ENCODE results near the gene BTG2.
A peak's percentile ranks its signal among the peaks of the same experiment; 100 is the strongest.

BTG2 gene

GRCh38 chr1:203280061-203280460, 25.3 kb upstream of the BTG2 start:
- no peaks in the 10 kb centered on the region for H3K36me3 ChIP-seq
- no peaks in the 10 kb centered on the region for H4K20me1 ChIP-seq
- TF ChIP-seq Cebpa-rat (IDR thresholded peaks at IDR 0.05), result no peak
- H3K4me2 ChIP-seq, result peak overlapping the region; percentile 89 to 98 (median 94)
- H3K27ac ChIP-seq, result peak overlapping the region in 9 of 11 experiments; percentile 81 to 99 (median 93); a peak in 15 of 22 replicates
- peaks cover 98 to 100% (median 100%) of the 10 kb centered on the region in 10 experiments for H3K4me1 ChIP-seq
- peak overlapping the region in 3 of 11 experiments; percentile 84 to 86 (median 84); a peak in 3 of 22 replicates for H3K9ac ChIP-seq
- no peak overlapping the region for H3K4me3 ChIP-seq
- no peaks in the 10 kb centered on the region for H3K9me3 ChIP-seq (replicated peaks in 1 of 11)
- no peaks in the 10 kb centered on the region for H3K27me3 ChIP-seq

GRCh38 chr1:203281033-203281432, 24.3 kb upstream of the BTG2 start:
- H3K9ac ChIP-seq, result peak overlapping the region in 7 of 11 experiments; percentile 17 to 92 (median 84); a peak in 10 of 22 replicates
- no peak overlapping the region for H3K4me3 ChIP-seq
- peaks cover 98 to 100% (median 100%) of the 10 kb centered on the region in 10 experiments for H3K4me1 ChIP-seq
- no peaks in the 10 kb centered on the region for H4K20me1 ChIP-seq
- H3K9me3 ChIP-seq (replicated peaks in 1 of 11), result no peaks in the 10 kb centered on the region
- no peaks in the 10 kb centered on the region for H3K27me3 ChIP-seq
- TF ChIP-seq Cebpa-rat (IDR thresholded peaks at IDR 0.05), result no peak
- H3K27ac ChIP-seq, result peak overlapping the region in 10 of 11 experiments; percentile 2 to 99 (median 97); a peak in 17 of 22 replicates
- H3K36me3 ChIP-seq, result no peaks in the 10 kb centered on the region
- peak overlapping the region; percentile 89 to 98 (median 94) for H3K4me2 ChIP-seq

GRCh38 chr1:203281851-203282661, 23.3 kb upstream of the BTG2 start:
- no peaks in the 10 kb centered on the region for H4K20me1 ChIP-seq
- peak overlapping the region in 4 of 10 experiments; percentile 13 to 37 (median 24); a peak in 4 of 20 replicates for H3K4me3 ChIP-seq
- TF ChIP-seq Cebpa-rat (IDR thresholded peaks at IDR 0.05), result no peak
- no peaks in the 10 kb centered on the region for H3K9me3 ChIP-seq (replicated peaks in 1 of 11)
- H3K4me1 ChIP-seq, result peaks cover 97 to 100% (median 100%) of the 10 kb centered on the region in 10 experiments
- H3K4me2 ChIP-seq, result peak overlapping the region; percentile 89 to 98 (median 94)
- H3K36me3 ChIP-seq, result no peaks in the 10 kb centered on the region
- no peaks in the 10 kb centered on the region for H3K27me3 ChIP-seq
- H3K27ac ChIP-seq, result peak overlapping the region; percentile 33 to 99 (median 99); a peak in 21 of 22 replicates
- peak overlapping the region; percentile 17 to 92 (median 69); a peak in 19 of 22 replicates for H3K9ac ChIP-seq

GRCh38 chr1:203282720-203283542, 22.4 kb upstream of the BTG2 start:
- TF ChIP-seq Cebpa-rat (IDR thresholded peaks at IDR 0.05), result peak in 3 of 11 experiments; percentile 10 to 85 (median 71); a peak in 3 of 22 replicates
- no peaks in the 10 kb centered on the region for H4K20me1 ChIP-seq
- H3K27ac ChIP-seq, result peak overlapping the region; percentile 33 to 99 (median 99); a peak in 21 of 22 replicates
- H3K27me3 ChIP-seq, result no peaks in the 10 kb centered on the region
- peak overlapping the region in 5 of 10 experiments; percentile 13 to 37 (median 14); a peak in 5 of 20 replicates for H3K4me3 ChIP-seq
- peak overlapping the region; percentile 89 to 98 (median 94) for H3K4me2 ChIP-seq
- H3K36me3 ChIP-seq, result no peaks in the 10 kb centered on the region
- H3K9ac ChIP-seq, result peak overlapping the region; percentile 17 to 92 (median 69); a peak in 20 of 22 replicates
- peaks cover 92 to 98% (median 97%) of the 10 kb centered on the region in 10 experiments for H3K4me1 ChIP-seq
- H3K9me3 ChIP-seq (replicated peaks in 1 of 11), result no peaks in the 10 kb centered on the region

GRCh38 chr1:203283597-203283996, 21.7 kb upstream of the BTG2 start:
- H3K27ac ChIP-seq, result peak overlapping the region in 10 of 11 experiments; percentile 93 to 99 (median 99); a peak in 20 of 22 replicates
- peak overlapping the region; percentile 89 to 98 (median 94) for H3K4me2 ChIP-seq
- H3K9ac ChIP-seq, result peak overlapping the region in 10 of 11 experiments; percentile 17 to 92 (median 72); a peak in 16 of 22 replicates

GRCh38 chr1:203284411-203285123, 20.8 kb upstream of the BTG2 start:
- Histone ChIP-seq H3K36me3 (no peaks in the 10 kb centered on the region), H3K4me1 (peaks cover 94 to 98% (median 96%) of the 10 kb centered on the region in 10 experiments), H3K27me3 (no peaks in the 10 kb centered on the region), H4K20me1 (no peaks in the 10 kb centered on the region), H3K27ac (peak overlapping the region; percentile 93 to 99 (median 99); a peak in 21 of 22 replicates), H3K9ac (peak overlapping the region; percentile 1 to 92 (median 85); a peak in 18 of 22 replicates), H3K4me3 (peak overlapping the region in 1 of 10 experiments; percentile 4; a peak in 1 of 20 replicates), H3K9me3 (replicated peaks in 1 of 11) (no peaks in the 10 kb centered on the region), H3K4me2 (peak overlapping the region; percentile 89 to 98 (median 94))
- no peak for TF ChIP-seq Cebpa-rat (IDR thresholded peaks at IDR 0.05)

More at GRCh38 chr1:203283597-203283996, 21.7 kb upstream of the BTG2 start:
- Histone ChIP-seq H3K27me3 (no peaks in the 10 kb centered on the region), H3K4me3 (0 out of 20 replicates have a peak overlapping the region, but pooled peaks of 1 of the 10 experiments have one; percentile 8), H3K9me3 (replicated peaks in 1 of 11) (no peaks in the 10 kb centered on the region), H3K4me1 (peaks cover 94 to 98% (median 97%) of the 10 kb centered on the region in 10 experiments), H3K36me3 (no peaks in the 10 kb centered on the region), H4K20me1 (no peaks in the 10 kb centered on the region)
- no peak for TF ChIP-seq Cebpa-rat (IDR thresholded peaks at IDR 0.05)

GRCh38 chr1:203286161-203286984, 18.9 kb upstream of the BTG2 start:
- Histone ChIP-seq H3K27ac (peak overlapping the region; percentile 93 to 99 (median 99)), H3K9ac (peak overlapping the region; percentile 82 to 93 (median 89)), H3K9me3 (replicated peaks in 1 of 11) (no peaks in the 10 kb centered on the region), H3K4me2 (peak overlapping the region; percentile 89 to 98 (median 94)), H3K36me3 (no peaks in the 10 kb centered on the region), H3K4me3 (peak overlapping the region; percentile 16 to 62 (median 40); a peak in 17 of 20 replicates), H3K4me1 (peaks cover 92 to 98% (median 96%) of the 10 kb centered on the region in 10 experiments), H3K27me3 (no peaks in the 10 kb centered on the region), H4K20me1 (no peaks in the 10 kb centered on the region)
- peak in 7 of 11 experiments; percentile 13 to 83 (median 75); a peak in 13 of 22 replicates for TF ChIP-seq Cebpa-rat (IDR thresholded peaks at IDR 0.05)

Data from BLaER1 treated with 17β-estradiol and CSF1 and Interleukin-3, amounts not matched to agents 10 nM and 100 nM (cell line).